ENCODE results near the gene IER5. TPM values are rescaled to one million over a fixed set of nuclear protein-coding genes. Genes with fewer than 3 reads are reported as not detected.
A peak's percentile ranks its signal among the peaks of the same experiment; 100 is the strongest.

The IER5 gene
- total RNA-seq, 2 donors from 2014 or later, result 10.3 to 14.3 TPM

DNA sequence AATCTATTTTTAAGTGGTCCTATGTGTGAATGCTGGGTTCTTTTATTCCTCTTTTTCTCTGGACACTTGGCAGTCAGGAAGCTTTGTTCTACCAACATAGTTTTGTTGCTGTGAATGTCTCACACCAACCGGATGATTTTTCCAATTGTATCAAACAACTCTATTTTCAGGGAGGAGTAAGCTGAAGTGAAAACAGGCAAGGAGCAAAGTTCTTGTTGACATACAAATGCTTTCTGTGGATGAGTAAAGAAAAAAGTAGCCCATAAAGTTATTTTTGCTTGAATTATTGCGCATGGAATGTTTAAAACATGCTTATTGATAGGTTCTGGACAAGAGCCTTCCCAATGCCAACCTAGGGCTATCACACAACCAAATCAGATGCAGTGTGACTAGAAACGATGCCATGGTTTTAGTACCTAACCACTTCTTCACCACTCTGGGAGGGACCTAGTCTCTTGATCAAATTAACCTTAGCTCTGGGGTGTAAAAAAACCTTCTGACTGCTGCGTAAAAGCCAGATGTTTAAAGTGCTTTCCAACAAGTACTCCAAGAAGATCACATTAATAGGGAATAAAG, 4.5 kb downstream of the IER5 start:
- H3K27ac ChIP-seq, result no peak overlapping the region
- H3K27me3 ChIP-seq (replicated peaks; ENCODE audit: insufficient read depth), result no peaks in the 10 kb centered on the region
- H3K4me3 ChIP-seq, result no peak overlapping the region
- WGBS, result 90% methylated on average over 4 of the region's 4 CpGs
- TF ChIP-seq, protein P1, sequence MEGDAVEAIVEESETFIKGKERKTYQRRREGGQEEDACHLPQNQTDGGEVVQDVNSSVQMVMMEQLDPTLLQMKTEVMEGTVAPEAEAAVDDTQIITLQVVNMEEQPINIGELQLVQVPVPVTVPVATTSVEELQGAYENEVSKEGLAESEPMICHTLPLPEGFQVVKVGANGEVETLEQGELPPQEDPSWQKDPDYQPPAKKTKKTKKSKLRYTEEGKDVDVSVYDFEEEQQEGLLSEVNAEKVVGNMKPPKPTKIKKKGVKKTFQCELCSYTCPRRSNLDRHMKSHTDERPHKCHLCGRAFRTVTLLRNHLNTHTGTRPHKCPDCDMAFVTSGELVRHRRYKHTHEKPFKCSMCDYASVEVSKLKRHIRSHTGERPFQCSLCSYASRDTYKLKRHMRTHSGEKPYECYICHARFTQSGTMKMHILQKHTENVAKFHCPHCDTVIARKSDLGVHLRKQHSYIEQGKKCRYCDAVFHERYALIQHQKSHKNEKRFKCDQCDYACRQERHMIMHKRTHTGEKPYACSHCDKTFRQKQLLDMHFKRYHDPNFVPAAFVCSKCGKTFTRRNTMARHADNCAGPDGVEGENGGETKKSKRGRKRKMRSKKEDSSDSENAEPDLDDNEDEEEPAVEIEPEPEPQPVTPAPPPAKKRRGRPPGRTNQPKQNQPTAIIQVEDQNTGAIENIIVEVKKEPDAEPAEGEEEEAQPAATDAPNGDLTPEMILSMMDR (IDR thresholded peaks at IDR 0.05), result no peak
- TF ChIP-seq POLR2A (IDR thresholded peaks at IDR 0.05) (no peak), POLR2AphosphoS5 (IDR thresholded peaks at IDR 0.05) (no peak)
- intact Hi-C loops (cut with DNase I), result no loop called here
- no peaks in the 10 kb centered on the region for H3K36me3 ChIP-seq
- peaks cover 7% of the 10 kb centered on the region for H3K4me1 ChIP-seq (replicated peaks)
- no peak for DNase-seq (ENCODE audit: low spot score)
- H3K9me3 ChIP-seq, result no peaks in the 10 kb centered on the region

DNA sequence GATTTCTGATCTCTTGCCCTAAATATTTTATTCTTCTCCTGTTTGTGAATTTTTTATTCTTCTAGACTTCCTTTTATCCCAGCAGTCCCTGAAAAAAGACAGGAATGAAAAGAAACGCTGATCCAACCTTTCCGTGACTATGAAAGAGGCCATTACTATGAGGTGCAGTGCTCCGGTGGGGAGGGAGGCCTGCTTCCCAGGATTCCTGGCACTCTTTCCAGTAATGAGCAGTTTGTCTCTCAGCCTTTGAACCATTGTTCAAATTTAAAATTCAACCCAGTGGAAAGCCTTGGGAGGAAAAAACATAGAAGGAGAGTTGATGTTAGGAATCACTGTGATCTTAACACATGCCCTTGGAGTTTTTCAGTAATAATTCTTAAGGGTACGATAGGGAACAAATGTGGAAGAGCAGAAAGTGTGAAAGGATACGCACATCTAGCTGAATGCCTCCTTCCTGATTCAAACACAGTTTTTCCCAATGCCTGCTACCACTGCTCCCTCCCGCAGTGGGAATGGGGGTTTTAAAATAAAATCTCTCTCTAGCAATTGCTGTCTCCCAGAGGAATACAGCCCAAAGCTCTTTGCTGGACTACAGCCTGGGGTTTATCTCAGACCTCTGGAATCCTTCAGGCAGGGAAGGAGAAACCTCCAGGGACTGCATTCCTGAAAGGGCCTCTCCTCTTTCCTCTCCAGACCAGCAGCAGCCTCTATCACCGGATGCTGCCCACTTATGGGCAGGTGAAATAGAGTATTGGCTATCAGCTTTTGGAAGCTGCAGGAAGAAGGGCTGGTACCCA, 6.1 kb downstream of the IER5 start:
- TF ChIP-seq POLR2A (IDR thresholded peaks at IDR 0.05) (no peak), POLR2AphosphoS5 (IDR thresholded peaks at IDR 0.05) (no peak)
- TF ChIP-seq, protein P1 (IDR thresholded peaks at IDR 0.05), result no peak
- WGBS, result 62% methylated on average over 7 of the region's 7 CpGs
- Histone ChIP-seq H3K27ac (peak overlapping the region in 1 of 2 donors; percentile 63), H3K9me3 (no peaks in the 10 kb centered on the region), H3K36me3 (no peaks in the 10 kb centered on the region), H3K27me3 (replicated peaks; ENCODE audit: insufficient read depth) (no peaks in the 10 kb centered on the region), H3K4me3 (no peak overlapping the region), H3K4me1 (replicated peaks) (peaks cover 7% of the 10 kb centered on the region)
- DNase-seq (ENCODE audit: low spot score), result no peak
- intact Hi-C loops (cut with DNase I), result no loop called here

DNA sequence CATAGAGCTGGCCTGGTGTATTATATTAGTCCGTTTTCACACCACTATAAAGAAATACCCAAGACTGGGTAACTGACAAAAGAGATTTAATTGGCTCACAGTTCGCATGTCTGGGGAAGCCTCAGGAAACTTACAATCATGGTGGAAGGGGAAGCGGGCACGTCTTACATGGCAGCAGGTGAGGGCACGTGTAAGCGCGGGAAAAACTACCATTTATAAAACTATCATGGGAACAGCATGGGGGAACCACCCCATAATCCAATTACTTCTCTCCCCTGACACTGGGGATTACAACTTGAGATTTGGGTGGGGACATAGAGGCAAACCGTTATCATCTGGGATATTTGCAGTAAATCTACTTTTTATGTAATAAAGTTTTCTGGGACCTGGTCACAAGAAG, 6.8 kb downstream of the IER5 start:
- Histone ChIP-seq H3K9me3 (no peaks in the 10 kb centered on the region), H3K27me3 (replicated peaks; ENCODE audit: insufficient read depth) (no peaks in the 10 kb centered on the region), H3K27ac (peak overlapping the region in 1 of 2 donors; percentile 63), H3K36me3 (no peaks in the 10 kb centered on the region), H3K4me3 (no peak overlapping the region), H3K4me1 (replicated peaks) (peaks cover 7% of the 10 kb centered on the region)
- 91% methylated on average over 8 of the region's 8 CpGs for WGBS
- intact Hi-C loops (cut with DNase I), result no loop called here
- TF ChIP-seq, protein P1 (IDR thresholded peaks at IDR 0.05), result no peak
- DNase-seq (ENCODE audit: low spot score), result no peak

DNA sequence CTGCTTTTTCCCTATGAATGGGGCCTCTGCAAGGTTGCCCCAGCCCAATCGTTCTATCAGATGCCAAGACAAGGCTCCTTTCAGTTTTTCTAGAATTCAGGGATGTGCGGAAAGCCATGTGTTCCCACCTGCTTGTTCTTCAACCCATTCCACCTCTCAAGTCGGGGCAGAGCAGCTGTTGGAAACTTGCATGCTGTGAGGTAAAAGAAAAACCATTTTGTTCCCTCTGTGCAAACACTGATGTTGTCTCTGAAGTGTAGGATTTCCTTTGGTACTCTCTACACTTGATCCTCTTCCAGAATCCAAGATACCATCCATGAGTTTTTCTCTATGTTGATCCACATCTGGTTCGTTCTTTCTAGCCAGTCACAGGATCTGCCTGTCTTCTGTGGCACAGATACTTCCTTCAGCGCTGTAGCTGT, 7.3 kb downstream of the IER5 start:
- peak overlapping the region; percentile 58 to 63 for H3K27ac ChIP-seq
- no peaks in the 10 kb centered on the region for H3K9me3 ChIP-seq
- H3K4me1 ChIP-seq (replicated peaks), result peaks cover 9% of the 10 kb centered on the region
- no peak overlapping the region for H3K4me3 ChIP-seq
- WGBS, result 32% methylated on average over 5 of the region's 5 CpGs
- intact Hi-C loops (cut with DNase I), result no loop called here
- TF ChIP-seq, protein P1 (IDR thresholded peaks at IDR 0.05), result no peak
- peak; percentile 76 for TF ChIP-seq POLR2AphosphoS5 (IDR thresholded peaks at IDR 0.05)
- no peaks in the 10 kb centered on the region for H3K27me3 ChIP-seq (replicated peaks; ENCODE audit: insufficient read depth)
- no peaks in the 10 kb centered on the region for H3K36me3 ChIP-seq
- DNase-seq (ENCODE audit: low spot score), result no peak

DNA sequence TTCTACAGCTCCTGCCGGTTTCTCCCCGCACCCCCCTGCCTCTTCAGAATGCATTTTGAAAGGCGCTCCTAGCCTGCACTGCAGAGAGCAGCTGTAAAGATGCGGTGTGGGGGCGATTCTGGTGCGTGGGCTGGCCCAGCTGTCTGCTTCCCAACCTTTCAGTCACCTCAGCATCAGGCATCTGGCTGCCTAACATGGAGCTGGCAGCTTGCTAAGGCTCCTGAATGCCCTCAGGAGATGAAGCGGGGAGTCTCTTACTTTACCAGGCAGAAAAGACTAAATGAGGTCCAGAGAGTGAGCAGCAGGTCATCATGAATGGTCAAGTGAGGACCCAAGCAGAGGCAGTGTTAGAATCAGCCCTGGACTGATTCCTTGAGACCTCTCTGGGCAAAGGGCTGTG, 8.7 kb downstream of the IER5 start:
- H3K27ac ChIP-seq, result peak overlapping the region in 1 of 2 donors; percentile 29
- intact Hi-C loops (cut with DNase I), result no loop called here
- H3K4me3 ChIP-seq, result no peak overlapping the region
- 66% methylated on average over 7 of the region's 7 CpGs for WGBS
- no peaks in the 10 kb centered on the region for H3K27me3 ChIP-seq (replicated peaks; ENCODE audit: insufficient read depth)
- peaks cover 9% of the 10 kb centered on the region for H3K4me1 ChIP-seq (replicated peaks)
- H3K36me3 ChIP-seq, result no peaks in the 10 kb centered on the region
- DNase-seq (ENCODE audit: low spot score), result no peak
- TF ChIP-seq POLR2AphosphoS5 (IDR thresholded peaks at IDR 0.05) (no peak), POLR2A (IDR thresholded peaks at IDR 0.05) (no peak)
- TF ChIP-seq, protein P1 (IDR thresholded peaks at IDR 0.05), result no peak
- H3K9me3 ChIP-seq, result no peaks in the 10 kb centered on the region
